WTC11 (cell line): ENCODE data around the gene ALMS1.

ENCODE experiments used
- ARID4B ChIP-seq: sonication (generic); formaldehyde crosslinking; IDR thresholded peaks from 2 replicates; pipeline ENCODE4 v1.8.0; 2023; ENCODE audit warnings: missing genetic modification reagents, mild to moderate bottlenecking, borderline replicate concordance
- ATF2 ChIP-seq: sonication (generic); formaldehyde crosslinking; IDR thresholded peaks from 2 replicates; pipeline ENCODE4 v1.8.1; 2022; ENCODE audit warnings: low read depth, missing genetic modification reagents, borderline replicate concordance
- CTCF ChIP-seq: fragments of 200-600 bp; IDR thresholded peaks from 2 replicates; pipeline ENCODE4 v1.8.0; 2022; ENCODE audit warnings: antibody characterized with exemption
- JUN ChIP-seq: sonication (generic); formaldehyde crosslinking; IDR thresholded peaks from 2 replicates; pipeline ENCODE4 v1.8.0; 2023; ENCODE audit warnings: mild to moderate bottlenecking, missing genetic modification reagents
- NFE2L1 ChIP-seq: sonication (generic); formaldehyde crosslinking; IDR thresholded peaks from 2 replicates; pipeline ENCODE4 v1.8.1; 2023; ENCODE audit warnings: missing genetic modification reagents
- PRDM15 ChIP-seq: sonication (generic); formaldehyde crosslinking; IDR thresholded peaks from 2 replicates; pipeline ENCODE4 v1.8.0; 2022; ENCODE audit warnings: missing genetic modification reagents
- TCF7 ChIP-seq: sonication (generic); formaldehyde crosslinking; IDR thresholded peaks from 2 replicates; pipeline ENCODE4 v1.8.0; 2022; ENCODE audit warnings: mild to moderate bottlenecking, low read depth, missing genetic modification reagents, moderate library complexity
- ZNF317 ChIP-seq: sonication (generic); formaldehyde crosslinking; IDR thresholded peaks from 2 replicates; pipeline ENCODE4 v1.8.1; 2023; ENCODE audit warnings: low read depth, mild to moderate bottlenecking, moderate library complexity, missing genetic modification reagents, borderline replicate concordance
- TF ChIP-seq, protein P1 (sequence below): sonication (generic); formaldehyde crosslinking; IDR thresholded peaks from 2 replicates; pipeline ENCODE4 v1.8.1; 2022; ENCODE audit warnings: mild to moderate bottlenecking, moderate library complexity, missing genetic modification reagents
- TF ChIP-seq, protein P2 (sequence below): sonication (generic); formaldehyde crosslinking; IDR thresholded peaks from 2 replicates; pipeline ENCODE4 v1.8.1; 2023; ENCODE audit warnings: mild to moderate bottlenecking, missing genetic modification reagents

GRCh38 chr2:73640946-73641766, 255.5 kb downstream of the ALMS1 start:
- TF ChIP-seq, protein P1, sequence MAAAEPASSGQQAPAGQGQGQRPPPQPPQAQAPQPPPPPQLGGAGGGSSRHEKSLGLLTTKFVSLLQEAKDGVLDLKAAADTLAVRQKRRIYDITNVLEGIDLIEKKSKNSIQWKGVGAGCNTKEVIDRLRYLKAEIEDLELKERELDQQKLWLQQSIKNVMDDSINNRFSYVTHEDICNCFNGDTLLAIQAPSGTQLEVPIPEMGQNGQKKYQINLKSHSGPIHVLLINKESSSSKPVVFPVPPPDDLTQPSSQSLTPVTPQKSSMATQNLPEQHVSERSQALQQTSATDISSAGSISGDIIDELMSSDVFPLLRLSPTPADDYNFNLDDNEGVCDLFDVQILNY (CRISPR knock-in tag) = no peak
- TF ChIP-seq JUN (CRISPR knock-in tag) (no peak), PRDM15 (CRISPR knock-in tag) (no peak), CTCF (no peak), TCF7 (CRISPR knock-in tag) (no peak), ARID4B (CRISPR knock-in tag) (no peak), NFE2L1 (CRISPR knock-in tag) (no peak), ZNF317 (CRISPR knock-in tag) (no peak), ATF2 (CRISPR knock-in tag) (no peak)
- TF ChIP-seq, protein P2, sequence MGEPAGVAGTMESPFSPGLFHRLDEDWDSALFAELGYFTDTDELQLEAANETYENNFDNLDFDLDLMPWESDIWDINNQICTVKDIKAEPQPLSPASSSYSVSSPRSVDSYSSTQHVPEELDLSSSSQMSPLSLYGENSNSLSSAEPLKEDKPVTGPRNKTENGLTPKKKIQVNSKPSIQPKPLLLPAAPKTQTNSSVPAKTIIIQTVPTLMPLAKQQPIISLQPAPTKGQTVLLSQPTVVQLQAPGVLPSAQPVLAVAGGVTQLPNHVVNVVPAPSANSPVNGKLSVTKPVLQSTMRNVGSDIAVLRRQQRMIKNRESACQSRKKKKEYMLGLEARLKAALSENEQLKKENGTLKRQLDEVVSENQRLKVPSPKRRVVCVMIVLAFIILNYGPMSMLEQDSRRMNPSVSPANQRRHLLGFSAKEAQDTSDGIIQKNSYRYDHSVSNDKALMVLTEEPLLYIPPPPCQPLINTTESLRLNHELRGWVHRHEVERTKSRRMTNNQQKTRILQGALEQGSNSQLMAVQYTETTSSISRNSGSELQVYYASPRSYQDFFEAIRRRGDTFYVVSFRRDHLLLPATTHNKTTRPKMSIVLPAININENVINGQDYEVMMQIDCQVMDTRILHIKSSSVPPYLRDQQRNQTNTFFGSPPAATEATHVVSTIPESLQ (CRISPR knock-in tag) = no peak
